MM.1S (cell line): ENCODE measurements around the gene PDE6A.

Experiments
- DNase-seq: peaks from one replicate; pipeline ENCODE4 v3.0.0-alpha.2; 2015
- H2AFZ ChIP-seq: fragments of 300-600 bp; sonication (generic); 2 replicates; pipeline ENCODE4 v1.6.0; 2016; ENCODE audit warnings: antibody characterized with exemption, low read length
- H3F3A ChIP-seq: fragments of 300-600 bp; sonication (generic); 2 replicates; pipeline ENCODE4 v1.6.1; 2016; ENCODE audit warnings: mild to moderate bottlenecking, antibody characterized with exemption, low read length, moderate library complexity, mixed read lengths; ENCODE audit not compliant: insufficient read depth
- H3K27ac ChIP-seq: fragments of 300-600 bp; sonication (generic); 2 replicates; pipeline ENCODE4 v1.5.1; 2016; ENCODE audit warnings: mild to moderate bottlenecking, low read length
- H3K27me3 ChIP-seq: fragments of 300-600 bp; sonication (generic); replicated peaks from 2 replicates; pipeline ENCODE4 v1.6.0; 2016; ENCODE audit warnings: low read length; ENCODE audit not compliant: insufficient read depth
- H3K36me3 ChIP-seq: fragments of 300-600 bp; sonication (generic); replicated peaks from 2 replicates; pipeline ENCODE4 v1.6.1; 2016; ENCODE audit warnings: mild to moderate bottlenecking, low read length, mixed read lengths; ENCODE audit not compliant: insufficient read depth
- H3K4me1 ChIP-seq: fragments of 300-600 bp; sonication (generic); 2 replicates; pipeline ENCODE4 v1.6.1; 2016; ENCODE audit warnings: low read length, mixed read lengths
- H3K4me2 ChIP-seq: fragments of 300-600 bp; sonication (generic); 2 replicates; pipeline ENCODE4 v1.6.0; 2016; ENCODE audit warnings: low read depth, low read length
- H3K4me3 ChIP-seq: fragments of 300-600 bp; sonication (generic); 2 replicates; pipeline ENCODE4 v1.5.1; 2016; ENCODE audit warnings: low read length, mixed read lengths
- H3K79me2 ChIP-seq: fragments of 300-600 bp; sonication (generic); 2 replicates; pipeline ENCODE4 v1.6.1; 2016; ENCODE audit warnings: mixed run types, low read length, mixed read lengths
- H3K9ac ChIP-seq: fragments of 300-600 bp; sonication (generic); 2 replicates; pipeline ENCODE4 v1.6.1; 2016; ENCODE audit warnings: low read length, mixed read lengths
- H3K9me2 ChIP-seq: fragments of 300-600 bp; sonication (generic); replicated peaks from 2 replicates; pipeline ENCODE4 v1.6.1; 2016; ENCODE audit warnings: mild to moderate bottlenecking, low read length, mixed read lengths; ENCODE audit not compliant: insufficient read depth
- H3K9me3 ChIP-seq: fragments of 300-600 bp; sonication (generic); replicated peaks from 2 replicates; pipeline ENCODE4 v1.6.1; 2016; ENCODE audit warnings: mild to moderate bottlenecking, low read length, mixed read lengths; ENCODE audit not compliant: insufficient read depth
- H4K20me1 ChIP-seq: fragments of 300-600 bp; sonication (generic); 2 replicates; pipeline ENCODE4 v1.6.1; 2016; ENCODE audit warnings: mild to moderate bottlenecking, low read length, moderate library complexity, mixed read lengths; ENCODE audit not compliant: insufficient read depth
- EZH2 ChIP-seq: fragments of 300-600 bp; sonication (generic); optimal IDR thresholded peaks from 2 replicates; pipeline ENCODE3; 2017; ENCODE audit warnings: low read depth, mild to moderate bottlenecking, antibody characterized with exemption, low read length, mixed read lengths
- EZH2phosphoT487 ChIP-seq: fragments of 300-600 bp; sonication (generic); IDR thresholded peaks from 2 replicates; pipeline ENCODE4 v1.6.1; 2018; ENCODE audit warnings: antibody characterized with exemption, low read length
- TF ChIP-seq, protein P1 (sequence below): fragments of 300-600 bp; sonication (generic); IDR thresholded peaks from 2 replicates; pipeline ENCODE4 v1.5.1; 2016; ENCODE audit warnings: antibody characterized with exemption, low read length, mixed read lengths

The PDE6A gene

DNA sequence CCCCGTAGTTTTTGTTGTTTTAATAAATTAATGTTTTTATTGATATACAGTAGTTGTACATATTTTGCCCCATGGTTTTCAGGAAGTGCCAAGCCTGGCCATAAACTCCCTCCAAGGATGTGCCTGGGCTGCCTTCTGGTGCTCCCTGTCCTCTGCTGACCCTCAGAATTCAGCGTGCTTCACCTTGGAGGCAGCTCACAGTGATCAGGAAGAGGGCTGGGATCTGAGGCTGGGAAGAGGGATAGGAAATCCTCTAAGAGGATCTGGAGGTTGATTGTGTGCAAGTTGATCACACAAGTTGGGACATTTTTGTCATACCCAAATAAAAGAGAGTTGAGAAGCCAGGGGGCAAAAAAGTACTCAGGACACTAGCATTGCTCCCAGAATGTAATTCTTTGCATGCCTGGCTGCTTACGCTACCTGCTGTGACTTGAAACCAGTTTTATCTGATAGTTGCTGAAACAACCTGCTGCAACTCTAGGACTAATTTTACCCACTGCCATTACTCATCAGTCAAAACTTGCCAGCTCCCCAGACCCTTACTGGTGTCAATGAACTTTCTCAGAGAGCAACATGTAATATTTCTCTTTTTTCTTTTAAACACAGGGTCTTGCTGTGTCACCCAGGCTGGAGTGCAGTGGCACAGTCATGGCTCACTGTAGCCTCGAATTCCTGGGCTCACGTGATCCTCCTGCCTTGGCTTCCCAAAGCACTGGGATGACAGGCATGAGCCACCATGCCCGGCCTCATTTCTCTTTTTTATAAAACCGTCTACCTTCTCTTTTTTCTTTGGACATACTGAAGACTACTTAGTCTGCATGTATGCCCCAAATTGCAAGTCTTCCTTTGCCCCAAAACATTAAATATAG is 29.0 kb downstream of the PDE6A start:
- DNase-seq: no peak
- H3K9me3 ChIP-seq: no peaks in the 10 kb centered on the region
- H3F3A ChIP-seq: no peaks in the 10 kb centered on the region
- H3K4me2 ChIP-seq: no peak overlapping the region
- H3K9me2 ChIP-seq: no peaks in the 10 kb centered on the region
- no peak overlapping the region for H3K4me3 ChIP-seq
- H3K9ac ChIP-seq: no peak overlapping the region
- no peaks in the 10 kb centered on the region for H3K27me3 ChIP-seq
- no peaks in the 10 kb centered on the region for H4K20me1 ChIP-seq
- no peak overlapping the region for H2AFZ ChIP-seq
- H3K4me1 ChIP-seq: 0 out of 2 replicates have a peak, but pooled peaks cover 3% of the 10 kb centered on the region
- no peaks in the 10 kb centered on the region for H3K79me2 ChIP-seq
- H3K27ac ChIP-seq: no peak overlapping the region
- H3K36me3 ChIP-seq: no peaks in the 10 kb centered on the region
- no peak for TF ChIP-seq EZH2
- TF ChIP-seq EZH2phosphoT487: no peak
- TF ChIP-seq, protein P1, sequence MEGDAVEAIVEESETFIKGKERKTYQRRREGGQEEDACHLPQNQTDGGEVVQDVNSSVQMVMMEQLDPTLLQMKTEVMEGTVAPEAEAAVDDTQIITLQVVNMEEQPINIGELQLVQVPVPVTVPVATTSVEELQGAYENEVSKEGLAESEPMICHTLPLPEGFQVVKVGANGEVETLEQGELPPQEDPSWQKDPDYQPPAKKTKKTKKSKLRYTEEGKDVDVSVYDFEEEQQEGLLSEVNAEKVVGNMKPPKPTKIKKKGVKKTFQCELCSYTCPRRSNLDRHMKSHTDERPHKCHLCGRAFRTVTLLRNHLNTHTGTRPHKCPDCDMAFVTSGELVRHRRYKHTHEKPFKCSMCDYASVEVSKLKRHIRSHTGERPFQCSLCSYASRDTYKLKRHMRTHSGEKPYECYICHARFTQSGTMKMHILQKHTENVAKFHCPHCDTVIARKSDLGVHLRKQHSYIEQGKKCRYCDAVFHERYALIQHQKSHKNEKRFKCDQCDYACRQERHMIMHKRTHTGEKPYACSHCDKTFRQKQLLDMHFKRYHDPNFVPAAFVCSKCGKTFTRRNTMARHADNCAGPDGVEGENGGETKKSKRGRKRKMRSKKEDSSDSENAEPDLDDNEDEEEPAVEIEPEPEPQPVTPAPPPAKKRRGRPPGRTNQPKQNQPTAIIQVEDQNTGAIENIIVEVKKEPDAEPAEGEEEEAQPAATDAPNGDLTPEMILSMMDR: no peak

GRCh38 chr5:149913436-149914419 is 30.9 kb downstream of the PDE6A start:
- Histone ChIP-seq H3K4me3 (no peak overlapping the region), H3K4me1 (0 out of 2 replicates have a peak, but pooled peaks cover 3% of the 10 kb centered on the region), H3K79me2 (no peaks in the 10 kb centered on the region), H3F3A (no peaks in the 10 kb centered on the region), H3K4me2 (no peak overlapping the region), H3K9me3 (no peaks in the 10 kb centered on the region), H3K27me3 (no peaks in the 10 kb centered on the region), H3K36me3 (no peaks in the 10 kb centered on the region), H3K9ac (no peak overlapping the region), H4K20me1 (no peaks in the 10 kb centered on the region), H2AFZ (no peak overlapping the region), H3K9me2 (no peaks in the 10 kb centered on the region), H3K27ac (no peak overlapping the region)
- TF ChIP-seq, protein P1: no peak
- TF ChIP-seq EZH2phosphoT487: no peak
- TF ChIP-seq EZH2: no peak
- no peak for DNase-seq

- no peak for DNase-seq
- Histone ChIP-seq H3K27ac (no peak overlapping the region), H3K4me3 (no peak overlapping the region), H3K4me1 (0 out of 2 replicates have a peak, but pooled peaks cover 3% of the 10 kb centered on the region), H3K36me3 (no peaks in the 10 kb centered on the region), H3K9ac (no peak overlapping the region), H3K4me2 (no peak overlapping the region), H3K9me2 (no peaks in the 10 kb centered on the region), H3F3A (no peaks in the 10 kb centered on the region), H3K27me3 (no peaks in the 10 kb centered on the region), H3K79me2 (no peaks in the 10 kb centered on the region), H2AFZ (no peak overlapping the region), H3K9me3 (no peaks in the 10 kb centered on the region), H4K20me1 (no peaks in the 10 kb centered on the region)
- TF ChIP-seq, protein P1: no peak
- TF ChIP-seq EZH2 (no peak), EZH2phosphoT487 (no peak)
These were observed 32.2 kb downstream of the PDE6A start for GRCh38 chr5:149912226-149912871.
